ENCODE data around the gene NLK. TPM values are rescaled to one million over a fixed set of nuclear protein-coding genes. Genes with fewer than 3 reads are reported as not detected.

NLK gene
- total RNA-seq, 1 donor from 2014 or later: 26.3 TPM

GRCh38 chr17:28196636-28197035 lies 154.2 kb downstream of the NLK start:
- no peak overlapping the region for H3K27ac ChIP-seq (replicated peaks)
- no peak for DNase-seq
- no peaks in the 10 kb centered on the region for H3K27me3 ChIP-seq (ENCODE audit: low read depth)
- no peak overlapping the region for H3K4me3 ChIP-seq
- H3K9me3 ChIP-seq (replicated peaks): no peaks in the 10 kb centered on the region
- peaks cover 5% of the 10 kb centered on the region for H3K4me1 ChIP-seq
- H3K36me3 ChIP-seq: peaks cover 58% of the 10 kb centered on the region
- no peak for TF ChIP-seq CTCF (IDR thresholded peaks at IDR 0.05; ENCODE audit: borderline replicate concordance)
- intact Hi-C loops (cut with micrococcal nuclease): no loop called here

- TF ChIP-seq CTCF (IDR thresholded peaks at IDR 0.05; ENCODE audit: borderline replicate concordance): no peak
- Histone ChIP-seq H3K4me3 (no peak overlapping the region), H3K27me3 (ENCODE audit: low read depth) (no peaks in the 10 kb centered on the region), H3K36me3 (peaks cover 41% of the 10 kb centered on the region), H3K27ac (replicated peaks) (no peak overlapping the region), H3K9me3 (replicated peaks) (no peaks in the 10 kb centered on the region), H3K4me1 (no peaks in the 10 kb centered on the region)
- no peak for DNase-seq
- intact Hi-C loops (cut with micrococcal nuclease): no loop called here
Observed at GRCh38 chr17:28199115-28199514, 156.6 kb downstream of the NLK start.

GRCh38 chr17:28199728-28200127 lies 157.3 kb downstream of the NLK start:
- Histone ChIP-seq H3K4me1 (no peaks in the 10 kb centered on the region), H3K27ac (replicated peaks) (no peak overlapping the region), H3K4me3 (no peak overlapping the region), H3K36me3 (peaks cover 37% of the 10 kb centered on the region), H3K9me3 (replicated peaks) (no peaks in the 10 kb centered on the region), H3K27me3 (ENCODE audit: low read depth) (no peaks in the 10 kb centered on the region)
- intact Hi-C loops (cut with micrococcal nuclease): no loop called here
- DNase-seq: no peak
- no peak for TF ChIP-seq CTCF (IDR thresholded peaks at IDR 0.05; ENCODE audit: borderline replicate concordance)

GRCh38 chr17:28201315-28201714 lies 158.8 kb downstream of the NLK start:
- no peak for TF ChIP-seq CTCF (IDR thresholded peaks at IDR 0.05; ENCODE audit: borderline replicate concordance)
- intact Hi-C loops (cut with micrococcal nuclease): no loop called here

GRCh38 chr17:28204244-28204643 lies 161.8 kb downstream of the NLK start:
- Histone ChIP-seq H3K4me3 (no peak overlapping the region), H3K9me3 (replicated peaks) (no peaks in the 10 kb centered on the region), H3K36me3 (no peaks in the 10 kb centered on the region), H3K27ac (replicated peaks) (no peak overlapping the region), H3K4me1 (no peaks in the 10 kb centered on the region), H3K27me3 (ENCODE audit: low read depth) (no peaks in the 10 kb centered on the region)
- no peak for TF ChIP-seq CTCF (IDR thresholded peaks at IDR 0.05; ENCODE audit: borderline replicate concordance)
- DNase-seq: no peak
- intact Hi-C loops (cut with micrococcal nuclease): no loop called here

More at GRCh38 chr17:28201315-28201714, 158.8 kb downstream of the NLK start:
- H3K4me1 ChIP-seq: no peaks in the 10 kb centered on the region
- H3K9me3 ChIP-seq (replicated peaks): no peaks in the 10 kb centered on the region
- no peak overlapping the region for H3K27ac ChIP-seq (replicated peaks)
- no peak for DNase-seq
- no peak overlapping the region for H3K4me3 ChIP-seq
- no peaks in the 10 kb centered on the region for H3K27me3 ChIP-seq (ENCODE audit: low read depth)
- H3K36me3 ChIP-seq: peaks cover 23% of the 10 kb centered on the region

- Histone ChIP-seq H3K4me3 (no peak overlapping the region), H3K9me3 (replicated peaks) (no peaks in the 10 kb centered on the region), H3K4me1 (no peaks in the 10 kb centered on the region), H3K36me3 (no peaks in the 10 kb centered on the region), H3K27me3 (ENCODE audit: low read depth) (no peaks in the 10 kb centered on the region), H3K27ac (replicated peaks) (no peak overlapping the region)
- intact Hi-C loops (cut with micrococcal nuclease): no loop called here
- DNase-seq: no peak
- TF ChIP-seq CTCF (IDR thresholded peaks at IDR 0.05; ENCODE audit: borderline replicate concordance): no peak
Observed at GRCh38 chr17:28204751-28205150, 162.3 kb downstream of the NLK start.
